Body of pancreas (tissue), 4 donors: ENCODE measurements around the gene SCN4A. TPM values are rescaled to one million over a fixed set of nuclear protein-coding genes. Genes with fewer than 3 reads are reported as not detected.
"Not testable (repeated sequence)": the region's sequence is repeated elsewhere in the genome, so short reads cannot be mapped to it uniquely, and the experiment has no call there.

Experiments
- ATAC-seq: fragments of 150-250 bp; one replicate; pipeline ENCODE4 v1.9.1; 2016
- DNase-seq, 4 donors: peaks; one replicate each; pipeline ENCODE4 v3.0.0-alpha.2; 2019
- H3K27ac ChIP-seq, 4 donors: fragments of 200-600 bp; sonication (generic); 1 replicate in 3 of 4; 2 replicates in 1 of 4; pipeline versions ENCODE4 v1.5.1 to v1.6.1; 2016 to 2019; ENCODE audit warnings: mild to moderate bottlenecking in 1 of 4, mixed read lengths in 1 of 4, moderate library complexity in 1 of 4
- H3K27me3 ChIP-seq, 2 donors: fragments of 200-600 bp; sonication (generic); one replicate each; pipeline ENCODE4 v1.6.0; 2016; ENCODE audit warnings: mild to moderate bottlenecking in 1 of 2
- H3K36me3 ChIP-seq, 2 donors: fragments of 200-600 bp; sonication (generic); replicated peaks in 1 of 2; 2 replicates each; pipeline ENCODE4 v1.5.1; 2016; ENCODE audit warnings: low read depth in 2 of 2; ENCODE audit not compliant: insufficient read depth in 1 of 2
- H3K4me1 ChIP-seq: fragments of 200-600 bp; sonication (generic); one replicate; pipeline ENCODE4 v1.6.0; 2016
- H3K4me3 ChIP-seq, 2 donors: fragments of 200-600 bp; sonication (generic); 1 replicate in 1 of 2; 2 replicates in 1 of 2; pipeline ENCODE4 v1.5.1; 2016 to 2019
- H3K9me3 ChIP-seq, 3 donors: fragments of 200-600 bp; sonication (generic); 1 replicate in 2 of 3; 2 replicates in 1 of 3; pipeline ENCODE4 v1.5.1; 2016
- CTCF ChIP-seq, 7 experiments: fragments of 450-650 bp in 4 of 7; fragments of 200-600 bp in 3 of 7; sonication (generic) in 3 of 7; IDR thresholded peaks; one replicate each; pipeline ENCODE4 v1.5.1; 2016 to 2019; ENCODE audit warnings: antibody characterized with exemption in 7 of 7
- POLR2A ChIP-seq, 3 donors: fragments of 450-650 bp; IDR thresholded peaks; one replicate each; pipeline ENCODE4 v1.6.1; 2016; ENCODE audit warnings: antibody characterized with exemption in 3 of 3, mild to moderate bottlenecking in 2 of 3
- WGBS, 2 donors: methylation state at CpG; one replicate each; pipeline ENCODE4 v1.1.5; 2017; 5-methylcytosine and 5-hydroxymethylcytosine counted together
- intact Hi-C: fragments of 100-400 bp; cut with DNase I; formaldehyde crosslinking; loops from one replicate; pipeline ENCODE4 v1.15.1; 2023
- total RNA-seq, 2 donors: library from RNA; depleted of rRNA; stranded (reverse); fragments of >200 nt; gene quantifications; one replicate each; pipeline ENCODE4 v1.1.0, GENCODE V29; 2016

The SCN4A gene
- total RNA-seq, 2 donors from 2014 or later = 0.26 to 1.3 TPM

GRCh38 chr17:63911657-63912100 lies 61.0 kb downstream of the SCN4A start:
- H3K9me3 ChIP-seq = no peaks in the 10 kb centered on the region
- no peak for ATAC-seq
- intact Hi-C loops = loop anchor here (5.0 to 10.0 kb wide), 2 partner anchors 226 to 353 kb away; partner anchors contain the start of gene TEX2
- no peak overlapping the region for H3K4me3 ChIP-seq
- DNase-seq = peak; percentile 34 to 62 (median 45)
- no peak overlapping the region for H3K27ac ChIP-seq
- H3K36me3 ChIP-seq = no peaks in the 10 kb centered on the region
- no peaks in the 10 kb centered on the region for H3K27me3 ChIP-seq
- TF ChIP-seq POLR2A (IDR thresholded peaks at IDR 0.05) (no peak), CTCF (IDR thresholded peaks at IDR 0.05) (peak; percentile 52 to 90 (median 66))
- WGBS, 2 donors = 39 to 47% methylated on average over 6 to 8 of the region's 8 CpGs
- H3K4me1 ChIP-seq = no peaks in the 10 kb centered on the region

GRCh38 chr17:63911041-63911635 lies 61.6 kb downstream of the SCN4A start, which contains the start of gene CSHL1:
Gene CSHL1, minus strand, starts transcription at chr17:63911258. Its CDS starts 62 bp downstream, at chr17:63911196.
- WGBS, 2 donors = 58 to 66% methylated on average over 14 to 15 of the region's 15 CpGs
- TF ChIP-seq CTCF (IDR thresholded peaks at IDR 0.05) = no peak
- no peak for TF ChIP-seq POLR2A (IDR thresholded peaks at IDR 0.05)

GRCh38 chr17:63910096-63910495 lies 62.6 kb downstream of the SCN4A start:
- Histone ChIP-seq H3K4me3 (no peak overlapping the region), H3K36me3 (no peaks in the 10 kb centered on the region), H3K27ac (no peak overlapping the region), H3K4me1 (no peaks in the 10 kb centered on the region), H3K27me3 (no peaks in the 10 kb centered on the region), H3K9me3 (no peaks in the 10 kb centered on the region)
- intact Hi-C loops = loop anchor here (5.0 to 10.0 kb wide), 2 partner anchors 227 to 355 kb away; partner anchors contain the start of gene TEX2
- DNase-seq (peak in 1 of 4 donors; percentile 9), ATAC-seq (no peak)
- WGBS, 2 donors = 74 to 80% methylated on average over 13 to 14 of the region's 14 CpGs
- TF ChIP-seq CTCF (IDR thresholded peaks at IDR 0.05) (no peak), POLR2A (IDR thresholded peaks at IDR 0.05) (no peak)

More at GRCh38 chr17:63911041-63911635, 61.6 kb downstream of the SCN4A start, which contains the start of gene CSHL1:
- DNase-seq (peak in 1 of 4 donors; percentile 10), ATAC-seq (no peak)
- no peaks in the 10 kb centered on the region for H3K4me1 ChIP-seq
- intact Hi-C loops = loop anchor here (5.0 to 10.0 kb wide), 2 partner anchors 226 to 354 kb away; partner anchors contain the start of gene TEX2
- H3K4me3 ChIP-seq = no peak within 1 kb of the TSS
- H3K36me3 ChIP-seq = no peaks in the 10 kb centered on the region
- no peaks in the 10 kb centered on the region for H3K9me3 ChIP-seq
- H3K27me3 ChIP-seq = no peaks in the 10 kb centered on the region
- H3K27ac ChIP-seq = no peak within 1 kb of the TSS

GRCh38 chr17:63909586-63909985 lies 63.1 kb downstream of the SCN4A start:
- H3K4me1 ChIP-seq, H3K4me3 ChIP-seq, H3K36me3 ChIP-seq, H3K9me3 ChIP-seq, H3K27me3 ChIP-seq, intact Hi-C loops, ATAC-seq, H3K27ac ChIP-seq: not testable (repeated sequence)
- DNase-seq = peak in 1 of 4 donors; percentile 1
- 79 to 84% methylated on average over 6 to 10 of the region's 10 CpGs for WGBS, 2 donors

- 37 to 49% methylated on average over 12 of the region's 12 CpGs for WGBS, 2 donors
- not testable (repeated sequence) for ATAC-seq
These were observed 65.4 kb downstream of the SCN4A start for GRCh38 chr17:63907161-63907778.

GRCh38 chr17:63904796-63905195 lies 67.9 kb downstream of the SCN4A start:
- DNase-seq, H3K9me3 ChIP-seq, H3K36me3 ChIP-seq, H3K4me3 ChIP-seq, H3K27me3 ChIP-seq, H3K4me1 ChIP-seq, ATAC-seq, intact Hi-C loops, H3K27ac ChIP-seq: not testable (repeated sequence)
- WGBS, 2 donors = 83 to 88% methylated on average over 8 of the region's 8 CpGs

More at GRCh38 chr17:63907161-63907778, 65.4 kb downstream of the SCN4A start:
- DNase-seq = peak in 1 of 4 donors; percentile 9
- H3K27me3 ChIP-seq, H3K4me3 ChIP-seq, H3K36me3 ChIP-seq, H3K4me1 ChIP-seq, intact Hi-C loops, H3K9me3 ChIP-seq, H3K27ac ChIP-seq: not testable (repeated sequence)
